GM08714 (cell line): Measurements from ENCODE around the gene CDK12.
"Not testable (repeated sequence)": the region's sequence is repeated elsewhere in the genome, so short reads cannot be mapped to it uniquely, and the experiment has no call there.

Experiments used
- H3K4me3 ChIP-seq: fragments of 200-500 bp; sonication (Bioruptor generic); 2 replicates; pipeline ENCODE4 v1.5.1; 2014; ENCODE audit warnings: mild to moderate bottlenecking, low read length, inconsistent platforms
- ZNF274 ChIP-seq: IDR thresholded peaks from 2 replicates; pipeline ENCODE4 v1.6.1; 2012; ENCODE audit warnings: mild to moderate bottlenecking, low read depth, low read length

The CDK12 gene

GRCh38 chr17:39483506-39483905 lies 22.2 kb downstream of the CDK12 start:
- TF ChIP-seq ZNF274: no peak
- H3K4me3 ChIP-seq: no peak overlapping the region

- H3K4me3 ChIP-seq: no peak overlapping the region
- TF ChIP-seq ZNF274: no peak
Measured at GRCh38 chr17:39484178-39484577, 22.9 kb downstream of the CDK12 start.

- H3K4me3 ChIP-seq: no peak overlapping the region
- TF ChIP-seq ZNF274: no peak
Measured at GRCh38 chr17:39485555-39485954, 24.3 kb downstream of the CDK12 start.

GRCh38 chr17:39486242-39486641 lies 25.0 kb downstream of the CDK12 start:
- no peak overlapping the region for H3K4me3 ChIP-seq
- no peak for TF ChIP-seq ZNF274

DNA sequence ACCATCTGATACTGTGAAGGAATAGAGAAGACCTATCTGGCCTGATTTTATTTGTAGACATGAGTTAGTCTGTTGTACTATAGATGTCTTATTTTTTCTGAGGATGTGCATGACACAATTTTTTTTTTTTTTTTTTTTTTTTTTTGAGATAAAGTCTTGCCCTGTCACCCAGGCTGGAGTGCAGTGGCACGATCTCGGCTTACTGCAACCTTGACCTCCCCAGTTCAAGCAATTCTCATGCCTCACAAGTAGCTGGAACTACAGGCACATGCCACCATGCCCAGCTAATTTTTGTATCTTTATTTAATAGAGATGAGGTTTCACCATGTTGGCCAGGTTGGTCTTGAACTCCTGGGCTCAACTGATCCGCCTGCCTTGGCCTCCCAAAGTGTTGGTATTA lies 26.2 kb downstream of the CDK12 start:
- not testable (repeated sequence) for H3K4me3 ChIP-seq

DNA sequence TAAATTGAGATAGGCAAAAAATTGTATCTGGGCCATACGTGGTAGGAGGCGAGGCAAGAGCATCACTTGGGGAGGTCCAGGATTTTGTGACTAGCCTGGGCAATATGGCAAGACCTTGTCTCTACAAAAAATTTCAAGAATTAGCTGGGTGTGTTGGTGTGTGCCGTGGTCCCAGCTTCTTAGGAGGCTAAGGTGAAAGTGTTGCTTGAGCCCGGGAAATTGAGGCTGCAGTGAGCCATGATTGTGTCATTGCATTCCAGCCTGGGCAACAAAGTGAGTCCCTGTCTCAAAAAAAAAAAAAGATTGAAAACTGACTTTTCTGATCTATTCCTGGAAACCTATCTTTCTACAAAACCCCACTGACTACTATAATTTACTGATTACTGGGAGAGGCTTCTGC lies 26.7 kb downstream of the CDK12 start:
- TF ChIP-seq ZNF274: no peak
- no peak overlapping the region for H3K4me3 ChIP-seq

DNA sequence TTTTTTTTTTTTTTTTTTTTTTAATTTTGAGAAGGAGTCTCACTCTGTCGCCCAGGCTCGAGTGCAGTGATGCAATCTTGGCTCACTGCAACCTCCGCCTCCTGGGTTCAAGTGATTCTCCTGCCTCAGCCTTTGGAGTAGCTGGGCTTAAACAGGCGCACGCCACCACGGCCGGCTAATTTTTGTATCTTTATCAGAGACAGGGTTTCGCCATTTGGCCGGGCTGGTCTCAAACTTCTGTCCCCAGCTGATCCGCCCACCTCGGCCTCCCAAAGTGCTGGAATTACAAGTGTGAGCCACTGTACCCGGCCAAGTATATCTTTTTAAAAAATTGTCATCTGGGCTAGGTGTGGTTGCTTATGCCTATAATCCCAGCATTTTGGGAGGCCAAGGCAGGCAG lies 35.6 kb downstream of the CDK12 start:
- H3K4me3 ChIP-seq: not testable (repeated sequence)

GRCh38 chr17:39507511-39507910 lies 46.2 kb downstream of the CDK12 start:
- no peak overlapping the region for H3K4me3 ChIP-seq

DNA sequence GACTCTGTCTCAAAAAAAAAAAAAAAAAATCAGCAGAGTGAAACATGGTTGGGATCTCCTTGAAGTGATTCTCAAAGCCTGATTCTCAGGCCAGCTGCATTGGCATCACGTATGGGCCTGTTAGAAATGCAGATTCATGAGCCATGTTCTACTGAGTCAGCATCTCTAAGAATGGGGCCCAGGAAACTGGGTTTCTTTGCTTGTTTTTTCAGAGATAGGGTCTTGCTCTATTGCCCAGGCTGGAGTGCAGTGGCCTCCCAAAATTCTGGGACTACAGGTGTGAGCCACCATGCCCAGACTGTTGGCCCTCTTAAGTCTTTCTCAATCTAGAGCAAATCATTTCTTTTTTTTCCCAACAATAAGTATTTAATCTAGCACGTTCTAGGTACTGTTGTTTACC lies 47.7 kb downstream of the CDK12 start:
- no peak for TF ChIP-seq ZNF274
- H3K4me3 ChIP-seq: no peak overlapping the region

More at GRCh38 chr17:39507511-39507910, 46.2 kb downstream of the CDK12 start:
- no peak for TF ChIP-seq ZNF274

DNA sequence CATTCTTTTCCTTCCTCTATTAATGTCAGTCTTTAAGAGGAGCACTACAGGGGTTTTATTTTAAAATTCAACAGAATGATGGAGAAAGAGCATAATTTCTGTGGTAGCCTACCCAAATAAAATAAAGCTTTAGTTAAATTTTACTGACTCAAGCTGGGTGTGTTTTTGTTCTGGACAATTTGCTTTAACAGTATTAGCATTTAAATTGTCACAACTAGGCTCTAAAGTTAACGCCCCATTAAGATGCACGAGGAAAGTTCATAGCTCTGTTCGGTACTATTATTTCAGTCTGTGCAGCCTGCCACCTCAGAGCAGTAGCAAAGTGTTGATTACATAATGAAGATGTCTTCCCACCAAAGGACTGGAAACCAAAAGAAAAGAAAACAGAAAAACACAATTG lies 52.0 kb downstream of the CDK12 start:
- H3K4me3 ChIP-seq: no peak overlapping the region
- no peak for TF ChIP-seq ZNF274

- no peak for TF ChIP-seq ZNF274
- no peak overlapping the region for H3K4me3 ChIP-seq
Measured at GRCh38 chr17:39513915-39514314, 52.6 kb downstream of the CDK12 start.

- no peak overlapping the region for H3K4me3 ChIP-seq
- TF ChIP-seq ZNF274: no peak
Measured at GRCh38 chr17:39517224-39517623, 55.9 kb downstream of the CDK12 start.

DNA sequence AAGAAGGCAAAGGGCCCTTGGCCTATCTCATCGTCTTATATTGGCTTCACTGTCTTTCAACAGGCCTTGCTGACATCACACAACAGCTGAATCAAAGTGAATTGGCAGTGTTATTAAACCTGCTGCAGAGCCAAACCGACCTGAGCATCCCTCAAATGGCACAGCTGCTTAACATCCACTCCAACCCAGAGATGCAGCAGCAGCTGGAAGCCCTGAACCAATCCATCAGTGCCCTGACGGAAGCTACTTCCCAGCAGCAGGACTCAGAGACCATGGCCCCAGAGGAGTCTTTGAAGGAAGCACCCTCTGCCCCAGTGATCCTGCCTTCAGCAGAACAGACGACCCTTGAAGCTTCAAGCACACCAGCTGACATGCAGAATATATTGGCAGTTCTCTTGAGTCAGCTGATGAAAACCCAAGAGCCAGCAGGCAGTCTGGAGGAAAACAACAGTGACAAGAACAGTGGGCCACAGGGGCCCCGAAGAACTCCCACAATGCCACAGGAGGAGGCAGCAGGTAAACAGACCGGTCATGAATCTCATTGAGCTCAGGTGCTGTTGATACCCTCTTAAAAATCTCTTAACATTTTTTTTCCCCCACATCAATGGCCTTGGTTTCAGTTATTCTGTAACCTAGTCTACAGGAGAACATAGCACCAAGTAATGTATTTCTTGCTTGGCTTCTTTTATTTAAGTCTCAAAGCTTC lies 64.7 kb downstream of the CDK12 start:
- H3K4me3 ChIP-seq: no peak overlapping the region
- TF ChIP-seq ZNF274: no peak

DNA sequence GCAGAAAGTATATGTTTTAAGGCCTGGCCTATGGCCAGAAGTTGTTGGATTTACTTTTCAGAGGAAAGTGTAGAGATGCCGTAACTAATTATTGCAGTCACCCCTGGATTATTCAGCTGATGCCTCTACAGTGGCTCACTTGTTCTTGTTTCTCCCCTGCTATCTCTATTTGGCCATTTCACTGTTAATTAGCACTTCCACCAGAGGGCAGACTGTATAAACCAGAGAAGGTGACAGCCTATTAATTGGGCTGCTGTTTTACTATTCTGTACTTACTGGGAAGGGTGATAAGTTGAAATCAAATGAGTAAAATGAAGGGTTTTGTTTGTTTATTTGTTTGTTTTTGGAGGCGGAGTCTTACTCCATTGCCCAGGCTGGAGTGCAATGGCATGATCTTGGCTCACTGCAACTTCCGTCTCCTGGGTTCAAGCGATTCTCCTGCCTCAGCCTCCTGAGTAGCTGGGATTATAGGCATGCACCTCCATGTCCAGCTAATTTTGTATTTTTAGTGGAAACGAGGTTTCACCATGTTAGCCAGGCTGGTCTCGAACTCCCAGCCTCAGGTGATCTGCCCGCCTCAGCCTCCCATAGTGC lies 66.0 kb downstream of the CDK12 start:
- H3K4me3 ChIP-seq: no peak overlapping the region
- TF ChIP-seq ZNF274: no peak

- no peak for TF ChIP-seq ZNF274
- no peak overlapping the region for H3K4me3 ChIP-seq
Measured at GRCh38 chr17:39529455-39529854, 68.2 kb downstream of the CDK12 start.

DNA sequence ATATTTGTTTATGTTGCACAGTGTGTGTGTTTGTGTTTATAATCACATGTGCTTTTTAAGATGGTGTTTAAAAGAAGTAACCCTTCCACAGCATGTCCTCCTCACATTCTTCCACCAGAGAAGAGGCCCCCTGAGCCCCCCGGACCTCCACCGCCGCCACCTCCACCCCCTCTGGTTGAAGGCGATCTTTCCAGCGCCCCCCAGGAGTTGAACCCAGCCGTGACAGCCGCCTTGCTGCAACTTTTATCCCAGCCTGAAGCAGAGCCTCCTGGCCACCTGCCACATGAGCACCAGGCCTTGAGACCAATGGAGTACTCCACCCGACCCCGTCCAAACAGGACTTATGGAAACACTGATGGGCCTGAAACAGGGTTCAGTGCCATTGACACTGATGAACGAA lies 69.2 kb downstream of the CDK12 start:
- TF ChIP-seq ZNF274: no peak
- no peak overlapping the region for H3K4me3 ChIP-seq

DNA sequence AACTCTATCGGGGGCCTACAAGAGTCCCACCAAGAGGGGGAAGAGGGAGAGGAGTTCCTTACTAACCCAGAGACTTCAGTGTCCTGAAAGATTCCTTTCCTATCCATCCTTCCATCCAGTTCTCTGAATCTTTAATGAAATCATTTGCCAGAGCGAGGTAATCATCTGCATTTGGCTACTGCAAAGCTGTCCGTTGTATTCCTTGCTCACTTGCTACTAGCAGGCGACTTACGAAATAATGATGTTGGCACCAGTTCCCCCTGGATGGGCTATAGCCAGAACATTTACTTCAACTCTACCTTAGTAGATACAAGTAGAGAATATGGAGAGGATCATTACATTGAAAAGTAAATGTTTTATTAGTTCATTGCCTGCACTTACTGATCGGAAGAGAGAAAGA lies 70.0 kb downstream of the CDK12 start:
- TF ChIP-seq ZNF274: no peak
- no peak overlapping the region for H3K4me3 ChIP-seq
